OCI-LY1 (cell line): Measurements from ENCODE around the gene RHOG.

ENCODE experiments used
- EZH2 ChIP-seq: fragments of 200-600 bp; sonication (generic), shearing (Covaris generic); IDR thresholded peaks from 2 replicates; pipeline ENCODE4 v1.8.0; 2017; ENCODE audit warnings: borderline replicate concordance, mixed run types, mild to moderate bottlenecking, antibody characterized with exemption, low read length, moderate library complexity, mixed read lengths
- TF ChIP-seq, protein P1 (sequence below): fragments of 200-600 bp; sonication (generic), shearing (Covaris generic); IDR thresholded peaks from 2 replicates; pipeline ENCODE4 v1.5.1; 2017; ENCODE audit warnings: mild to moderate bottlenecking, antibody characterized with exemption, low read length, moderate library complexity, mixed read lengths

DNA sequence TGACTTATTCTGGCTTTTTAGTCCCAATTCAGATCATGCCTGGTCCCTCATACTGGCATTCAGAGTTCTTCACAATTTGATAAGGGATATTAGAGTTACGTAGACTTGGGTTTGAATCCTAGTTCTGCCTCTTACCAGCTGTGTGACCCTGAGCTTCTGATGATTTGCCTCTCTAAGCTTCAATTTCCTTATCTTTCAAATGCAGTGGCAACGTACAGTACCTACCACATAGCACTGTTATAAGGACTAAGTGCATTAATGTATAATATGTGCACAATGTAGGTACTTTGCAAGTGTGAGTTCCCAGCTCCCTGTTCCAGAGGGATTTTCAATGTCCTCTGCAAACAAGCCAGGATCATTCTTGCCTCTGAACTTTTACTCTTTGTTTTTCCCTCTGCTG, 7.3 kb downstream of the RHOG start:
- TF ChIP-seq EZH2: no peak
- TF ChIP-seq, protein P1, sequence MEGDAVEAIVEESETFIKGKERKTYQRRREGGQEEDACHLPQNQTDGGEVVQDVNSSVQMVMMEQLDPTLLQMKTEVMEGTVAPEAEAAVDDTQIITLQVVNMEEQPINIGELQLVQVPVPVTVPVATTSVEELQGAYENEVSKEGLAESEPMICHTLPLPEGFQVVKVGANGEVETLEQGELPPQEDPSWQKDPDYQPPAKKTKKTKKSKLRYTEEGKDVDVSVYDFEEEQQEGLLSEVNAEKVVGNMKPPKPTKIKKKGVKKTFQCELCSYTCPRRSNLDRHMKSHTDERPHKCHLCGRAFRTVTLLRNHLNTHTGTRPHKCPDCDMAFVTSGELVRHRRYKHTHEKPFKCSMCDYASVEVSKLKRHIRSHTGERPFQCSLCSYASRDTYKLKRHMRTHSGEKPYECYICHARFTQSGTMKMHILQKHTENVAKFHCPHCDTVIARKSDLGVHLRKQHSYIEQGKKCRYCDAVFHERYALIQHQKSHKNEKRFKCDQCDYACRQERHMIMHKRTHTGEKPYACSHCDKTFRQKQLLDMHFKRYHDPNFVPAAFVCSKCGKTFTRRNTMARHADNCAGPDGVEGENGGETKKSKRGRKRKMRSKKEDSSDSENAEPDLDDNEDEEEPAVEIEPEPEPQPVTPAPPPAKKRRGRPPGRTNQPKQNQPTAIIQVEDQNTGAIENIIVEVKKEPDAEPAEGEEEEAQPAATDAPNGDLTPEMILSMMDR: no peak
